ENCODE data around the gene ROBO1.

GRCh38 chr3:79255292-79255691, 512.5 kb downstream of the ROBO1 start:
- TF ChIP-seq POLR2AphosphoS5 (IDR thresholded peaks at IDR 0.05; ENCODE audit: insufficient read depth, low read depth, low read length) (no peak), CTCF (IDR thresholded peaks at IDR 0.05; ENCODE audit: extremely low read depth in 1 of 2, insufficient read depth in 1 of 2, low read depth in 1 of 2, low read length in 2 of 2) (no peak), EZH2 (IDR thresholded peaks at IDR 0.05; ENCODE audit: borderline replicate concordance, low read depth, low read length, severe bottlenecking) (no peak)

Measured in endothelial cell of umbilical vein (primary cell).